KOPT-K1 (cell line): ENCODE data around the gene NFIX.

Source experiments
- H3K27ac ChIP-seq: fragments of 200-600 bp; sonication (generic); 2 replicates; pipeline ENCODE4 v1.5.1; 2016; ENCODE audit warnings: antibody characterized with exemption, mild to moderate bottlenecking, low read depth, low read length; ENCODE audit not compliant: poor library complexity, severe bottlenecking
- H3K36me3 ChIP-seq: fragments of 200-600 bp; sonication (generic); 2 replicates; pipeline ENCODE4 v1.5.1; 2017; ENCODE audit warnings: antibody characterized with exemption, mild to moderate bottlenecking, low read length, moderate library complexity; ENCODE audit not compliant: insufficient read depth
- H3K9me3 ChIP-seq: fragments of 200-600 bp; sonication (generic); 2 replicates; pipeline ENCODE4 v1.5.1; 2017; ENCODE audit warnings: antibody characterized with exemption, low read length, mild to moderate bottlenecking; ENCODE audit not compliant: insufficient read depth, poor library complexity, severe bottlenecking

Gene NFIX

GRCh38 chr19:12993562-12993961, 1.7 kb upstream of the NFIX start:
- H3K36me3 ChIP-seq, result no peaks in the 10 kb centered on the region; the same call in 1 of the 2 replicates
- H3K9me3 ChIP-seq, result no peaks in the 10 kb centered on the region
- no peak overlapping the region for H3K27ac ChIP-seq

GRCh38 chr19:12995596-12996405, 526 bp downstream of the NFIX start:
- no peaks in the 10 kb centered on the region for H3K9me3 ChIP-seq
- no peaks in the 10 kb centered on the region; the same call in 1 of the 2 replicates for H3K36me3 ChIP-seq
- H3K27ac ChIP-seq, result no peak overlapping the region

GRCh38 chr19:12996406-12997094, 1.3 kb downstream of the NFIX start:
- Histone ChIP-seq H3K9me3 (no peaks in the 10 kb centered on the region), H3K27ac (no peak overlapping the region), H3K36me3 (no peaks in the 10 kb centered on the region; the same call in 1 of the 2 replicates)

GRCh38 chr19:12997179-12997966, 2.1 kb downstream of the NFIX start:
- H3K9me3 ChIP-seq, result no peaks in the 10 kb centered on the region
- no peaks in the 10 kb centered on the region; the same call in 1 of the 2 replicates for H3K36me3 ChIP-seq
- no peak overlapping the region for H3K27ac ChIP-seq

- Histone ChIP-seq H3K27ac (no peak overlapping the region), H3K9me3 (no peaks in the 10 kb centered on the region), H3K36me3 (no peaks in the 10 kb centered on the region; the same call in 1 of the 2 replicates)
Measured at GRCh38 chr19:12997967-12998940, 3.0 kb downstream of the NFIX start.

GRCh38 chr19:13001166-13001501, 5.9 kb downstream of the NFIX start:
- H3K27ac ChIP-seq, result no peak overlapping the region
- no peaks in the 10 kb centered on the region; the same call in 1 of the 2 replicates for H3K36me3 ChIP-seq
- no peaks in the 10 kb centered on the region for H3K9me3 ChIP-seq

- Histone ChIP-seq H3K9me3 (no peaks in the 10 kb centered on the region), H3K27ac (no peak overlapping the region), H3K36me3 (no peaks in the 10 kb centered on the region; the same call in 1 of the 2 replicates)
Measured at GRCh38 chr19:13001502-13002165, 6.4 kb downstream of the NFIX start.

- Histone ChIP-seq H3K36me3 (no peaks in the 10 kb centered on the region; the same call in 1 of the 2 replicates), H3K9me3 (no peaks in the 10 kb centered on the region), H3K27ac (no peak overlapping the region)
Measured at GRCh38 chr19:13002166-13002898, 7.1 kb downstream of the NFIX start.

- no peak overlapping the region for H3K27ac ChIP-seq
- no peaks in the 10 kb centered on the region; the same call in 1 of the 2 replicates for H3K36me3 ChIP-seq
- H3K9me3 ChIP-seq, result no peaks in the 10 kb centered on the region
Measured at GRCh38 chr19:13003081-13003480, 7.8 kb downstream of the NFIX start.

- H3K27ac ChIP-seq, result no peak overlapping the region
- no peaks in the 10 kb centered on the region for H3K9me3 ChIP-seq
Measured at GRCh38 chr19:13004273-13004672, 9.0 kb downstream of the NFIX start.

GRCh38 chr19:13005253-13005652, 10.0 kb downstream of the NFIX start:
- Histone ChIP-seq H3K36me3 (no peaks in the 10 kb centered on the region), H3K27ac (no peak overlapping the region), H3K9me3 (no peaks in the 10 kb centered on the region)

More at GRCh38 chr19:13004273-13004672, 9.0 kb downstream of the NFIX start:
- no peaks in the 10 kb centered on the region for H3K36me3 ChIP-seq

- Histone ChIP-seq H3K36me3 (no peaks in the 10 kb centered on the region), H3K27ac (no peak overlapping the region), H3K9me3 (no peaks in the 10 kb centered on the region)
Measured at GRCh38 chr19:13005861-13006370, 10.6 kb downstream of the NFIX start.
